NK-92 treated with Interleukin-12 subunit alpha and Interleukin-12 subunit beta, amount 100 ng/mL, for 24 hours (cell line): ENCODE data around the gene METTL23.
"Not testable (repeated sequence)": the region's sequence is repeated elsewhere in the genome, so short reads cannot be mapped to it uniquely, and the experiment has no call there.

Source experiments
- DNase-seq: peaks from one replicate; lab custom pipeline; 2025; lab: John Stamatoyannopoulos, UW

METTL23 gene

GRCh38 chr17:76735006-76735405, 8.4 kb downstream of the METTL23 start:
- DNase-seq: no peak

- DNase-seq: no peak
These were observed 9.1 kb downstream of the METTL23 start for GRCh38 chr17:76735586-76736348.

GRCh38 chr17:76736349-76737081, 9.9 kb downstream of the METTL23 start:
- DNase-seq: peak; percentile 61

- DNase-seq: peak; percentile 98
These were observed 10.5 kb downstream of the METTL23 start, which contains the start of gene SRSF2 for GRCh38 chr17:76737082-76737675. Gene SRSF2 (minus strand): TSS chr17:76737331. CDS start chr17:76737160, 171 bp downstream.

- peak; percentile 91 for DNase-seq
These were observed 11.2 kb downstream of the METTL23 start, which contains the start of gene MFSD11 for GRCh38 chr17:76737676-76738467. Gene MFSD11 (plus strand): TSS chr17:76738119. CDS start chr17:76738353, 234 bp downstream.

GRCh38 chr17:76738468-76738850, 11.8 kb downstream of the METTL23 start:
- DNase-seq: no peak

- not testable (repeated sequence) for DNase-seq
These were observed 13.0 kb downstream of the METTL23 start for GRCh38 chr17:76739568-76740115.

GRCh38 chr17:76740329-76741118, 13.9 kb downstream of the METTL23 start:
- DNase-seq: no peak

- no peak for DNase-seq
These were observed 16.3 kb downstream of the METTL23 start for GRCh38 chr17:76742958-76743357.

- no peak for DNase-seq
These were observed 18.1 kb downstream of the METTL23 start for GRCh38 chr17:76744747-76745146.

GRCh38 chr17:76745785-76746184, 19.1 kb downstream of the METTL23 start:
- not testable (repeated sequence) for DNase-seq

GRCh38 chr17:76747716-76748363, 21.2 kb downstream of the METTL23 start:
- no peak for DNase-seq

GRCh38 chr17:76748657-76749056, 22.0 kb downstream of the METTL23 start:
- no peak for DNase-seq

- no peak for DNase-seq
These were observed 24.9 kb downstream of the METTL23 start for GRCh38 chr17:76751416-76751993.

GRCh38 chr17:76752006-76752405, 25.4 kb downstream of the METTL23 start:
- DNase-seq: no peak

GRCh38 chr17:76753061-76753961, 26.7 kb downstream of the METTL23 start:
- no peak for DNase-seq

GRCh38 chr17:76755285-76755684, 28.6 kb downstream of the METTL23 start:
- no peak for DNase-seq

- no peak for DNase-seq
These were observed 30.6 kb downstream of the METTL23 start for GRCh38 chr17:76757256-76757655.

- no peak for DNase-seq
These were observed 31.9 kb downstream of the METTL23 start for GRCh38 chr17:76758570-76758969.
